Sigmoid colon (tissue), 4 donors: ENCODE measurements around the gene ASPM.

Source experiments
- POLR2AphosphoS5 ChIP-seq, 4 donors: sonication (generic); formaldehyde crosslinking; IDR thresholded peaks; one replicate each; pipeline ENCODE4 v1.6.1; 2017; ENCODE audit warnings: antibody characterized with exemption in 4 of 4
- TF ChIP-seq, protein P1 (sequence below), 4 experiments: fragments of 450-650 bp in 3 of 4; fragments of 200-600 bp in 1 of 4; IDR thresholded peaks; one replicate each; pipeline ENCODE4 v1.5.1; 2016 to 2019; ENCODE audit warnings: antibody characterized with exemption in 4 of 4, mild to moderate bottlenecking in 3 of 4, moderate library complexity in 2 of 4

DNA sequence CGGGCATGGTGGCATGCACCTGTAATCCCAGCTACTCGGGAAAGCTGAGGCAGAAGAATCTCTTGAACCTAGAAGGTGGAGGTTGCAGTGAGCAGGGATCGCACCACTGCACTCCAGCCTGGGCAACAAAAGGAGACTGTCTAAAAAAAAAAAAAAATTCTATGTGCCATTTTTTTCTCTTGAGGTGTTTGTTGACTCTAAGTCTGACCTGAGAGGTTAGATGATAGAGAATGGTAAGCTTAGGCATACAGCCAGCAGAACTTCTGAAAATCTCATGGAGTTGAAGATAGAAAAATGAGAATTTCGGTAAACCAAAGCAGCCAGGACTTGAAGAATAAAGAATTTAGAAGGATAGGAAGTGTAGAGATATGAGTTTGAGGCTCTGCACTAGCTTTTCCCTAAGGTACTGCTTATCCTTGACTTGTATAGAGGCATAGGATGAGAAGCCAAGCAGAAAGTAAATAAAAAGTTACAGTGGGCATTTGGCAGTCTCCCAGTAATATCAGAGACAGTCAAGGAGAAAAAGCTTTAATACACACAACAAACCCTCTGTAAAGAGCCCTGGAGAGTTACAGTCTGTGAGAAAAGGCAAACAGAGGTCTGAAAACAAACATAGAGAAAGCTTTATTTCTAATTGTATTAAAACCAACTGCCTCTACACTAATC is 103.7 kb downstream of the ASPM start:
- TF ChIP-seq, protein P1, sequence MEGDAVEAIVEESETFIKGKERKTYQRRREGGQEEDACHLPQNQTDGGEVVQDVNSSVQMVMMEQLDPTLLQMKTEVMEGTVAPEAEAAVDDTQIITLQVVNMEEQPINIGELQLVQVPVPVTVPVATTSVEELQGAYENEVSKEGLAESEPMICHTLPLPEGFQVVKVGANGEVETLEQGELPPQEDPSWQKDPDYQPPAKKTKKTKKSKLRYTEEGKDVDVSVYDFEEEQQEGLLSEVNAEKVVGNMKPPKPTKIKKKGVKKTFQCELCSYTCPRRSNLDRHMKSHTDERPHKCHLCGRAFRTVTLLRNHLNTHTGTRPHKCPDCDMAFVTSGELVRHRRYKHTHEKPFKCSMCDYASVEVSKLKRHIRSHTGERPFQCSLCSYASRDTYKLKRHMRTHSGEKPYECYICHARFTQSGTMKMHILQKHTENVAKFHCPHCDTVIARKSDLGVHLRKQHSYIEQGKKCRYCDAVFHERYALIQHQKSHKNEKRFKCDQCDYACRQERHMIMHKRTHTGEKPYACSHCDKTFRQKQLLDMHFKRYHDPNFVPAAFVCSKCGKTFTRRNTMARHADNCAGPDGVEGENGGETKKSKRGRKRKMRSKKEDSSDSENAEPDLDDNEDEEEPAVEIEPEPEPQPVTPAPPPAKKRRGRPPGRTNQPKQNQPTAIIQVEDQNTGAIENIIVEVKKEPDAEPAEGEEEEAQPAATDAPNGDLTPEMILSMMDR (IDR thresholded peaks at IDR 0.05): no peak
- no peak for TF ChIP-seq POLR2AphosphoS5 (IDR thresholded peaks at IDR 0.05)
